ENCODE results near the gene HOXA10. TPM values are rescaled to one million over a fixed set of nuclear protein-coding genes. Genes with fewer than 3 reads are reported as not detected.
A peak's percentile ranks its signal among the peaks of the same experiment; 100 is the strongest.

HOXA10 gene
- total RNA-seq, 1 donor from 2014 or later = 0.10 TPM

DNA sequence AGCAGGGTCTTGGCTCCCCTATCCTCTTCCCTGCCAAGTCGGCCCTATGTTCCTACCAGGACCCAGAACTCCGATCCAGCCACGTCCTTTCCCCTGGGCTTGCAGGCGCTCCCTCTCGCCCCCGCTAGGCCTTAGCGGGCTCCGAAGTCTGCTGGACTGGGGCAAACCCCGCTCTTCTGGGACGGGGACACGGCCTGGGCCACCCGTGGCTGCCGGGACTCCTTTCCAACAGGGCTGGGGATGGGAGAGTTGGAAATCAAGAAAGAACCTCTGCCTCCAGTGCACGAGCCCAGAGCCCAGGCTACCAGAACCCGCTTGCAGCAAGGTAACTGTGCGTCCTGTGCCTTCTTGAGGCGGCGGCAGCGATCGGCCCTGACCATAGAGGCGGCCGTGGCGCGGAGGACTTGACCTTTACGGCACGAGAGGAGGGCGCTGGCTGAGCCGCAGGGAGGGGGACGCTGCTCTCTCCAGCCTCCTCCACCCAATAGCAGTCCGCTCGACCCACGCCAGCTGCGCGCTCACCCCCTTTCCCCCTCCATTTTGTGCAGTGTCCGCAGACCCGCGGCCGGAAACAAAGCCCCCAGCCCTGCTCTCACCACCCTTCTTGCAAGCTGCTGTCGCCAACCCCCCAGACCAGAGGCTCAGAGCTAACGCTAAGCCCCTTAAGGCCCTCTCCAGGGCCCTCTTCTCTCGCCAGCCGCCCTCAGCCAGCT lies 17.9 kb upstream of the HOXA10 start:
- peak; percentile 16 for ATAC-seq
- no peak for DNase-seq (ENCODE audit: low spot score)

GRCh38 chr7:27191161-27191731 lies 17.1 kb upstream of the HOXA10 start:
- DNase-seq (ENCODE audit: low spot score) (no peak), ATAC-seq (no peak)

DNA sequence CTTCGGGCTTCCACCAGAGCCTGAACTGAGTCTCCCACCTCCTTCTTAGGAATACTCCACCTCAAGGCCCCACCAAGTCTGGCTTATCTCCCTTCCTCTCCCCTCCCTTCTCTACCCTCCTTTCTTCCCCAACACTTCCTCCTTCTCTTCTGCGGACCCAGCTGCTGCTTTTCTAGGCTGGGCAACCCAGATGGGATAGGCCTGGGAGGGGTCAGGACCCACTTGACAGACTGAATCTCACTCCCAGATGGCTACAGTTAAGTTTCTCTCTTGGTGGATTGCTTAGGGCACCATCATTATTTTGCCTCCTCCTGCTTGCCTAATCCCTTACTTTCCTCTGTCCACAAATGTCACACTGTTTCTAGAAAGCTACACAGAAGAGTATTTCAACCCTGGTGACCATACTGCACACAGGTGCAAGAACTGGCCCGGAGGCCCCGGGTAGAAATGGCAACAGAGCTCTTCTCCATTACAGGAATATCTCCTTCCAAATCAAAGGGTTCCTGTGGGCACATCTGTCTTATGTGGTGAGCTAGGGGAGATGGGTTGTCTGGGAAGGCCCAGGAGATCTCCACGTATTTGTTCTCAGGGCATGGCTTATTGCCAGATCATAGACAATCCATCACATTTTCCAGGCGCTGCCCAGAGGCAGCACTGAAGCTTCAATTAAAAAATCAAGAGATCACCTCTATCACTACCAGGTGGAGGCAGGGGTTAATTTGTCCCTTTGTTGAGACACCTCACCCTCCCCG lies 16.1 kb upstream of the HOXA10 start:
- DNase-seq (ENCODE audit: low spot score) (no peak), ATAC-seq (no peak)

DNA sequence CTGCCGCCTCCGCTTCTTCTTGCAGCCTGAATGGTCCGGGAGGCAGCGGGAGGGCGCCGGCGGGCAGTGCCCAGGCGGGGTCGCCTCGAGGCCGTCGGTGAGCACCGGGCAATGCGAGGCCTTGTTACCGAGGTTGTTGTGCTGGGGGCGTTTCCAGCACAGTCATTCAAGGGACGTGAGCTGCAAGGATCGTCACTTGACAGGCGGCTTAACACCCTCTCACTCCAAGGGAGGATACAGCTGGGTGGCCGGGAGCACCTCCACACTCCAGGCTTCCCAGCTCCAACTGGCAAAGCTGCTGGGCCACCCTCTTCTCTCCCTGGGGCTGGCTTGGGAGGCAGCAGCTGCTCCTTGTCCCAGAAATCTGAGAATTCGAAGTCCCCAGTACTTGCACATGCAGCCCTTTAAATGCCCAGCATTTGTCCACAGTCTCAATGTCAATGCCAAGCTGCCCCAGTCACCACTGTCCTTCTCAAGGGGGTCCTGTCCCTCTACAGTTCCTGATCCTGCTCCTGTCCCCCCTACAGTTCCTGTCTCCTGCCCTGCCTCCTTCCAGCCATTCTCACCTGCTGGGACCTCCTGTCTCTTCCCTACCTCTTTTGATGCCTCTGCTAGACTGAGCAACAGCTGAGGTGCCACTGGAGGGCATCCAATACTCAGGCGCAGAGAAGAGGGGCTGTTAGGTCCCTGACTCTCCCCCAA lies 15.3 kb upstream of the HOXA10 start:
- ATAC-seq = no peak

DNA sequence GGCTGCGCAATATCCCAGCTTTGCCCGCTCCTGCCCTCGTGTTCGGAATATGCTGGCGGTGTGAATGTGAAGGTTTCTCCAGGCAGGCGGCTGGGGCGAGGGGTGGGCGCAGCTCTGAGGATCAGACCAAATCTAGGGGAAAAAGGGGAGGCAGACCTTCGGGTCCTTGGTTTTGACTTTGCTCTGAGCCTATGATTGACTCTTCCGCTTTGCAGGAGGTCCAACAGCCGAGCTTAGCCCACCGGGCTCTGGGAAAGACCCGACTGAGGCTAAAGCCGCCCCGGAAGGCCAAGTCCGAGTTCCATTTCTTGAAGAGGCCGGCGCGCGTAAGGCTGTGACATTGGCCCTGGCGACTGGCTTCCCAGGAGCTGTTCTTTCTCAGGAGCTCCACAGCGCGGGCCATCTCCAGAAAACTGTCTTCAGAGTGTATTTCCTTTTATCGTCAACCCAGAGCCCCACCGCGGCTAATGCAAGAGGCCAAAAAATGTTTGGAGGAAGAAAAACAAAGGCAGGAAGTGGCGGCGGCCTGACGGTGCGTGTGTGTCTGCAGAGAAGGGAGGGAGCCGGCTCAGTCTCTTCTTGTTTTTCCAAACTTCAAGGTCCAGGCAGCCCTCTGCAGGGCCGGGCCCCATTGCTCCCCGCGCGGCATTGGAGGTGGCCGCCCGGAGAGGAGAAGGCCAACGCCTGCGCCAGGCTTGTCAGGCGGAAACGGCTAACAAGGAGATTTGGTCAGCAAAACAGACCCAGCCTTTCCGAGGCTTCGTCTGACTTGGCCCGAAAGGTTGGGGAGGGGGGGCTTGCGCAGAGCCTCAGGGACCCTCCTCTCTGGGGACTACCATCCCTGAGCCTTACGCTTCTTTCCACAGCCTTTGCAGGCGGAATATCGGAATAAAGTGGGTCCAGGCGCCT lies 14.5 kb upstream of the HOXA10 start:
- ATAC-seq (no peak), DNase-seq (ENCODE audit: low spot score) (no peak)

More for the DNA sequence above, 15.3 kb upstream of the HOXA10 start:
- DNase-seq (ENCODE audit: low spot score) = no peak

- ATAC-seq (no peak), DNase-seq (ENCODE audit: low spot score) (peak; percentile 4)
Measured at GRCh38 chr7:27187475-27188385, 13.6 kb upstream of the HOXA10 start.

DNA sequence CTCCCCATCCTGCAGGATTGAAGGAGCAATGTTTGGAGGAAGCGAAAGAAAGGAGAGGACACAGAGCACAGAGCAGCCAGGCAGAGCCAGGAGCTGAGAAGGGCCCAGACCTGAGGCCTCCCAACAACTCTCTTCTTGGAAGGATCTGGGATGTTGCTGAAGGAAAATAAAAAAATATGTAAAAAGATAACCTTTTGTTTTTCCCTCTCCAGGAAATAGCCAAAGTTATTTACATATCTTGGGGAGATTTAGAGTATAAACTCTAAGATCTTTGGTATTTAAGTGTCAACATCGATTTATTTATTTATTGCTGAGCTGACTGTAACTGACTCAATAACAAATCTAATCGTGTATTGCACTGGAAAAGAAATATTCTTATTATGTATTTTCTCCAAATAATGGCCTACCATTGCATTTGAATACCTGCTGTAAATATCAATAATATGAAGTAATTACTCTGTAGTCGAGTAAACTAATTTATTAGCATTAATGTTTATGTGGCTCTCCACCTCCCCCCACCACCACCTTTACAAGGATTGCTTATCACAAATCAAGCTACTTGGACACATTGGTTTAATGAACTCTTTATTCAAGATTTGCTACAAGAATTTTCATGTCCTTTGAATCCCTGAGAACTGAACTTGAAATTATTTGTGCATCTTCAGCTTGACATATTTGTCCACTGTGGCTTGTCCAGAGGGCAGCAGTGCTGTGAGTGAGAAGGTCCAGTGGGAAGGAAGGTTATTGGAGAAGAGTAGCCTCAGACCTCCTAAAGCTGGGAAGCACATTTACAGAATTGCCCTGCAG lies 12.8 kb upstream of the HOXA10 start:
- no peak for ATAC-seq
- no peak for DNase-seq (ENCODE audit: low spot score)

DNA sequence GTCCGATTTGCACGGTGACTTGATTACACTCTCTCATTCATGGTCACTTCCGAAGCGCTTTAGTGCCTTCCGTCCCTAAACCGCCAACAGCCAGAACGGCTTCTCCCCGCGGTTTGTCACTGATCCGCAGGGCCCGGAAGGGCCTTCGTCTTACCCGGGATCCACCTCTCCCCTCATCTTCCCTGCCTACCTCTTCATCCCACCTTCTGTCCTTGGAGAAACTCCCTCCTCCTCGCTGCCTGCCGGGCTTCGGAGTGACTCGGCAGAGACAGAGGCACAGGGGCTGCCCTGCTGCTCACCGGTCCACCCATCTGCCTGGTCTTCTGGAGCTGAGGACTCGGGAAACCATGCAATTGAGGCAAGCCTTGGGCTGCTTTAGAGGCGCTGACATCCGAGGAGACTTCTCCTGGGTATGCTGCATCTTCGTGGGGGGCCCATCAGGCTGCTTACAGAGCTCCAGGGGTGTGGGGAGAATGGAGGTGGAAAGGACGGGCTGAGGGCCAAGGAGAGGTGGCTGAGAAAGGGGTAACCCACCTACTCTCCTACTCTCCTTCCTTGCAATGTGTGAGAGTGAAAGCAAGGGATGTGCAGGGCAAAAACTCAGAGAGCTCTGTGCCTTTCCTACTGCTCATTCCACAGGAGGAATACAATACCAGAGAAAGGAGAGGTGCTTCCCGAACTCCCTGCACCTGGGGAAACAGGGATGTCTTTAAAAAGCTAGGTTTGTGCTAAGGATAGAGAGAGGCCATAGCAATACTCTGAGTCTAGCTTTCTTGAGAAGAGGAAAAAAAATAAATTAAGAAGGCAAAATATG lies 11.9 kb upstream of the HOXA10 start:
- ATAC-seq = no peak
- DNase-seq (ENCODE audit: low spot score) = peak; percentile 32

DNA sequence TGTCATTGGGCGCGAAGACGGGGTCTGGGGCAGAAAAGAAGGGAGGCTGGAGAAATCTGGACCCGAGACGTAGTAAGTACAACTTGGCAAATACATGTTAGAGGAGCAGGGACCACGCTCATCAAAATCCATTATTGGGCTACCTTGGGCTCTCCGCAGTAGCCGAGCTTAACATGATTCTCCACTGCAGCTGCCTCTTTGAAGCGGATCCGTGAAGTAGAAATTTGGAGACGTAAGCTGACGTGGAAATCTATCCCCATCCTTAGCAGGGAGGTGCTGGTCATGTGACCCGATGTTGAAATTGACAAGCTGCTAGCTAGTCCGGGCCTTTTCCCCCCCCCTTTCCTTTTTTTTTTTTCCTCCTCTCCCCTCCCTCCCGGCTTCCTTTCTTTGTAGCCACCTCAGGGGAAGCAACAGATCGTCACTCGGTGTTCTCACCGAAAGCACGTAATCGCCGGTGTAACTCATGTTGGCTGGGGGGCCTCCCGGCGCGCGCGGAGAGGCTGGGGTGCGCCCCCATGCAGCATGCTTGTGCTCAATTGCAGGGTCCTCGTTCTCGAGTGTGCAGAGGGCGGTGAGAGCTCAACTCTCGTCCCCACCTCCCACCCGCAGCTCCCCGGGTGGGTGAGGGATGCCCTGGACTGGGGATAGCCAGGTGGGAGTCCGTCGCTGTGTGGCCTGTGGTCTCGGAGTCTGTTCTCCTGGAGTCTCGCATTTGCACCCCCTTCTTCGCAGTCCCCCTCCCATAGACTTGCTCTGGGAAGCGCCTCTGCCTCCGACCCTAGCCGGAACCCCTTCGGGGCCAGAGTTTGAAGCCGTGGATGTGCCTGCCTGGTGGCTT lies 11.1 kb upstream of the HOXA10 start, which contains the start of gene HOXA11:
TSS of gene HOXA11 (minus strand) at position 220 of the 841 bp plus-strand sequence. CDS start at position 132, 88 bp downstream.
- DNase-seq (ENCODE audit: low spot score) (peak; percentile 37), ATAC-seq (no peak)

DNA sequence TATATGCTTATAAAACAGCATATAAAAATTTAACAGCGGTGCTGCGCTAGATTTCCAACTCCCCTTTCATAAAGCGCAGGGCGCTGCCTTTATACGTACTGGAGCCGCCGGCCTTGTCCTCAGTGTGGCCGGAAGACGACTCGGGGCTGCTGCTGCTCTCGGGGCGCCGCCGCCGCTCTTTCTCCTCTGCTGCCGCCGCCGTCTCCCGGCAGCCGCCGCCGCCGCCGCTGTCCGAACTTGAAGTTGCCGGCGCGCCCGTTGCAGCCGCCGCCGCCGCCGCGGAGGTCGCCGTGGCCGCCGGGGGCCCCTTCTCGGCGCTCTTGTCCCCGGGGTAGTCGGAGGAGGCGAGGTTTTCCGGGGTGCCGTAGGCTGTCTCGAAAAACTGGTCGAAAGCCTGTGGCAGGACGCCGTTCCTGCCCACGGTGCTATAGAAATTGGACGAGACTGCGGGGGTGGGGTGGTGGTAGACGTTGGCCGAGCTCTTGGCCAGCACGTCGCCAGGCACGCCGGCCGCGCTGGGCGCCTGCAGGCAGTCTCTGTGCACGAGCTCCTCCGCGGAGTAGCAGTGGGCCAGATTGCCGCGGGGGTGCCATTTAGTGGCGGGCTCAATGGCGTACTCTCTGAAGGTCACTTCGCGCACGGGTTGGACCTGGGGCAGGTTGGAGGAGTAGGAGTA lies 10.4 kb upstream of the HOXA10 start:
- no peak for ATAC-seq
- DNase-seq (ENCODE audit: low spot score) = peak; percentile 42

GRCh38 chr7:27183682-27184336 lies 9.7 kb upstream of the HOXA10 start:
- DNase-seq (ENCODE audit: low spot score) (peak; percentile 22), ATAC-seq (no peak)

DNA sequence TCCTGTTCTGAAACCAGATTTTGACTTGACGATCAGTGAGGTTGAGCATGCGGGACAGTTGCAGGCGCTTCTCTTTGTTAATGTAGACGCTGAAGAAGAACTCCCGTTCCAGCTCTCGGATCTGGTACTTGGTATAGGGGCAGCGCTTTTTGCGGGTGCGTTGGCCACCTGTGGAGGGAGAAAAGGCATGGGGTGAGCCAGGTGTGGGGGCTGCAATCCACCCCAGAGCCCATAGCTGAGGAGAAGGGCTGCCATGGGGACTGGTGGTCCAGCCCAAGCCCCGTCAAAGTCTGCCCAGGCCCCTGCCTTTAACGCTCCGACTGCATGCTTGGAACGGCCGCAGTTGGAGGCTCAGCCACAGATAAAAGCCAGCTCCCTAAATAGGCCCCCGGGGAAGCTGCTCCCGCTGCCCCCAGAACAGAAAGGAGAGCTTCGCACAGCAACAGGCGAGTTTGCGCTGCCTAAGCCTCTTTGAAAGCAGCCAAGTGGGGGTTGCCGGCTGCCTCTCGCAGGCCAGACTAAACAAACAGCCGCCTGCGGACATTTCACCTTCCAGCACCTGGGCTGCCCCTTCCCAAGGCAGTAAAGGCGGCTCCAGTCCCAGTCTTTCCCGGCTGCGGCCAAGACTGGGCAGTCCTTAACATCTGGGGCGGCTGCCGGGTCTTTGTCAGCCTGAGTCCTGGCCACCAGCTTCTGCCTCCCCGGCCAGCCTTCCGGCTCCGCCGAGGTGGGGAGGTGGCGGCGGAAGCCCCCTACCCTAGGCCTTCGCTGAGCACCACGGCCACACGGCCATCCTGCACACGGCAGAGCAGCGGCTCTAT lies 9.0 kb upstream of the HOXA10 start:
- DNase-seq (ENCODE audit: low spot score) (peak; percentile 31), ATAC-seq (no peak)

- DNase-seq (ENCODE audit: low spot score) (peak; percentile 8), ATAC-seq (no peak)
Measured at GRCh38 chr7:27182285-27182841, 8.2 kb upstream of the HOXA10 start.

- ATAC-seq (no peak), DNase-seq (ENCODE audit: low spot score) (no peak)
Measured at GRCh38 chr7:27181795-27182275, 7.7 kb upstream of the HOXA10 start.

Data from left lobe of liver (tissue), 2 donors.